Smooth muscle cell (in vitro differentiated cells): ENCODE results near the gene SEMA3A. TPM values are rescaled to one million over a fixed set of nuclear protein-coding genes. Genes with fewer than 3 reads are reported as not detected.

ENCODE experiments used
- DNase-seq: peaks from one replicate; lab custom pipeline; 2025; ENCODE audit not compliant: unreplicated experiment; lab: John Stamatoyannopoulos, UW
- H2AFZ ChIP-seq: fragments of 200-600 bp; sonication (generic); 2 replicates; pipeline ENCODE4 v1.6.0; 2016; ENCODE audit warnings: antibody characterized with exemption, low read depth, mild to moderate bottlenecking
- H3F3A ChIP-seq: fragments of 200-600 bp; sonication (generic); 2 replicates; pipeline ENCODE4 v1.6.0; 2017; ENCODE audit warnings: antibody characterized with exemption, low read depth
- H3K27ac ChIP-seq: fragments of 200-600 bp; sonication (generic); 2 replicates; pipeline ENCODE4 v1.5.1; 2016; ENCODE audit warnings: low read depth, mild to moderate bottlenecking
- H3K27me3 ChIP-seq: fragments of 200-600 bp; sonication (generic); 2 replicates; pipeline ENCODE4 v1.6.1; 2016; ENCODE audit warnings: low read depth, mild to moderate bottlenecking
- H3K36me3 ChIP-seq: fragments of 200-600 bp; sonication (generic); 2 replicates; pipeline ENCODE4 v1.5.1; 2016; ENCODE audit warnings: low read depth
- H3K4me1 ChIP-seq: fragments of 200-600 bp; sonication (generic); 2 replicates; pipeline ENCODE4 v1.5.1; 2016; ENCODE audit warnings: low read depth
- H3K4me2 ChIP-seq: fragments of 200-600 bp; sonication (generic); 2 replicates; pipeline ENCODE4 v1.6.0; 2016; ENCODE audit warnings: mild to moderate bottlenecking
- H3K4me3 ChIP-seq: fragments of 200-600 bp; sonication (generic); 2 replicates; pipeline ENCODE4 v1.5.1; 2016; ENCODE audit warnings: mild to moderate bottlenecking
- H3K79me2 ChIP-seq: fragments of 200-600 bp; sonication (generic); 2 replicates; pipeline ENCODE4 v1.6.0; 2016; ENCODE audit warnings: low read depth, mild to moderate bottlenecking
- H3K9ac ChIP-seq: fragments of 200-600 bp; sonication (generic); 2 replicates; pipeline ENCODE4 v1.6.0; 2016; ENCODE audit warnings: low read depth
- H3K9me3 ChIP-seq: fragments of 200-600 bp; sonication (generic); replicated peaks from 2 replicates; pipeline ENCODE4 v1.5.1; 2016; ENCODE audit warnings: low read depth
- H4K20me1 ChIP-seq: fragments of 200-600 bp; sonication (generic); 2 replicates; pipeline ENCODE4 v1.6.0; 2016; ENCODE audit warnings: low read depth
- WGBS: methylation state at CpG from one replicate; pipeline ENCODE4 v1.1.7; 2016; ENCODE audit warnings: low lambda C conversion rate; 5-methylcytosine and 5-hydroxymethylcytosine counted together
- polyA plus RNA-seq: library from polyadenylated mRNA; unstranded; fragments of >200 nt; fragmentation: Nextera tagmentation; extraction: Ambion mirVana; gene quantifications from 2 replicates; pipeline ENCODE4 v1.2.1, GENCODE V29; 2016
- total RNA-seq: library from RNA; depleted of rRNA; stranded (reverse); fragments of >200 nt; gene quantifications from 2 replicates; pipeline ENCODE4 v1.2.3, GENCODE V29; 2014
- TF ChIP-seq, protein P1 (sequence below): fragments of 200-600 bp; sonication (generic); IDR thresholded peaks from 2 replicates; pipeline ENCODE4 v1.5.1; 2017; ENCODE audit warnings: borderline replicate concordance, mild to moderate bottlenecking, antibody characterized with exemption; ENCODE audit not compliant: insufficient read depth, poor library complexity, severe bottlenecking

The SEMA3A gene
- total and polyA plus RNA-seq, 2 experiments from 2014 or later: 8.3 to 34.6 TPM

DNA sequence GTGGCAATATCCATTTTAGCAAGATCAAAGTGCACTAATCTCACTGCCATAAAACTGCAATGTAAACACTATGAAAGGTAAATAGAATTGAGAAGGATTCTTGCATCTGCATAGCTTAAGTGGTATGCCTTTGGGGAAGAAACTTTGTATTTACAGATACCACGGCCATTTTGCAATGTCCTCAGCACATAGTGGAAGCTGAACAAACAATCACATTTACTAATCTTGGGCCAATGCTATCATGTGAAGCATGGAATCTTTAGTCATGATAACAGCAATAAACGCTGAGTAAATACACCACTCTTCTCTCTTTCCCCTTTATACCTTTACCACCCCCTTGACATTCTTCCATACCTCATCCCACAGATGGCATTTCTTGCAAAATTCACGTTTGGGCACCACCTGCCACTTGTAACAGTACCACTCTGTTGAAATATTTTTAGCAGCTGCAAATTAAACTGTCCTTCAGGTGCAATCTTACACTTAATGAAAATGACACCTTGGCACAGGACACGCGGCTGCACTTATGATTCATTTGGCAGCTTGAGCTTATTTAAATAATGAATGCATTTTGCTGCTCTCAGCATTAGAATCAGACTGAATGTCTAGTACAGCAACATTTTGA is 171.8 kb downstream of the SEMA3A start:
- H4K20me1 ChIP-seq: no peaks in the 10 kb centered on the region
- no peaks in the 10 kb centered on the region for H3K79me2 ChIP-seq
- H3K4me1 ChIP-seq: peaks cover 14% of the 10 kb centered on the region
- 67% methylated on average over 5 of the region's 5 CpGs for WGBS
- no peak for DNase-seq
- no peak overlapping the region for H2AFZ ChIP-seq
- no peak overlapping the region for H3K4me3 ChIP-seq
- H3F3A ChIP-seq: peaks cover 6% of the 10 kb centered on the region
- no peaks in the 10 kb centered on the region for H3K36me3 ChIP-seq
- H3K27me3 ChIP-seq: no peaks in the 10 kb centered on the region
- no peak overlapping the region for H3K4me2 ChIP-seq
- H3K9ac ChIP-seq: no peak overlapping the region
- H3K9me3 ChIP-seq: no peaks in the 10 kb centered on the region
- no peak overlapping the region for H3K27ac ChIP-seq
- TF ChIP-seq, protein P1, sequence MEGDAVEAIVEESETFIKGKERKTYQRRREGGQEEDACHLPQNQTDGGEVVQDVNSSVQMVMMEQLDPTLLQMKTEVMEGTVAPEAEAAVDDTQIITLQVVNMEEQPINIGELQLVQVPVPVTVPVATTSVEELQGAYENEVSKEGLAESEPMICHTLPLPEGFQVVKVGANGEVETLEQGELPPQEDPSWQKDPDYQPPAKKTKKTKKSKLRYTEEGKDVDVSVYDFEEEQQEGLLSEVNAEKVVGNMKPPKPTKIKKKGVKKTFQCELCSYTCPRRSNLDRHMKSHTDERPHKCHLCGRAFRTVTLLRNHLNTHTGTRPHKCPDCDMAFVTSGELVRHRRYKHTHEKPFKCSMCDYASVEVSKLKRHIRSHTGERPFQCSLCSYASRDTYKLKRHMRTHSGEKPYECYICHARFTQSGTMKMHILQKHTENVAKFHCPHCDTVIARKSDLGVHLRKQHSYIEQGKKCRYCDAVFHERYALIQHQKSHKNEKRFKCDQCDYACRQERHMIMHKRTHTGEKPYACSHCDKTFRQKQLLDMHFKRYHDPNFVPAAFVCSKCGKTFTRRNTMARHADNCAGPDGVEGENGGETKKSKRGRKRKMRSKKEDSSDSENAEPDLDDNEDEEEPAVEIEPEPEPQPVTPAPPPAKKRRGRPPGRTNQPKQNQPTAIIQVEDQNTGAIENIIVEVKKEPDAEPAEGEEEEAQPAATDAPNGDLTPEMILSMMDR: no peak

DNA sequence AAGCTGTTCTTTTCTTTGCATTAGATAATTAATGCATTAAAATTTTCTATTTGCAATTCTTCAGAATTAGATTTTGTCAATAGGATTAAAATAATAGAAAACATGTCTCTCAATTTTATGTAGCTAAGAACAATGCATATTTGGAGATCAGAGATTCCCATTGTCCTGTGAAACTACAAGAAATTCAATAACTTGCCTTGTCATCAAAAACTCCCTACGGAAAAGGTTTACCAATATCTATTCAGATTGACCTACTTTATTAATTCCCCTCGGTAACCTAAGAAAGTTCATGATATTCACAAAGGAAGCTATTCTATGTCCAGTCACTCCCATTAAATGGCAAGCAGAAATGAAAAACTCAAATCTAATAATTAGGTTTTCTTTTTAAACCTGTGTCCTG is 172.6 kb downstream of the SEMA3A start:
- WGBS: 100% methylated on average over 2 of the region's 2 CpGs
- no peak for DNase-seq
- H3F3A ChIP-seq: peaks cover 6% of the 10 kb centered on the region
- peaks cover 14% of the 10 kb centered on the region for H3K4me1 ChIP-seq
- no peaks in the 10 kb centered on the region for H3K9me3 ChIP-seq
- H3K4me3 ChIP-seq: no peak overlapping the region
- H3K79me2 ChIP-seq: no peaks in the 10 kb centered on the region
- no peaks in the 10 kb centered on the region for H3K27me3 ChIP-seq
- H3K9ac ChIP-seq: no peak overlapping the region
- TF ChIP-seq, protein P1: no peak
- H4K20me1 ChIP-seq: no peaks in the 10 kb centered on the region
- no peak overlapping the region for H2AFZ ChIP-seq
- H3K4me2 ChIP-seq: no peak overlapping the region
- H3K27ac ChIP-seq: no peak overlapping the region
- no peaks in the 10 kb centered on the region for H3K36me3 ChIP-seq

DNA sequence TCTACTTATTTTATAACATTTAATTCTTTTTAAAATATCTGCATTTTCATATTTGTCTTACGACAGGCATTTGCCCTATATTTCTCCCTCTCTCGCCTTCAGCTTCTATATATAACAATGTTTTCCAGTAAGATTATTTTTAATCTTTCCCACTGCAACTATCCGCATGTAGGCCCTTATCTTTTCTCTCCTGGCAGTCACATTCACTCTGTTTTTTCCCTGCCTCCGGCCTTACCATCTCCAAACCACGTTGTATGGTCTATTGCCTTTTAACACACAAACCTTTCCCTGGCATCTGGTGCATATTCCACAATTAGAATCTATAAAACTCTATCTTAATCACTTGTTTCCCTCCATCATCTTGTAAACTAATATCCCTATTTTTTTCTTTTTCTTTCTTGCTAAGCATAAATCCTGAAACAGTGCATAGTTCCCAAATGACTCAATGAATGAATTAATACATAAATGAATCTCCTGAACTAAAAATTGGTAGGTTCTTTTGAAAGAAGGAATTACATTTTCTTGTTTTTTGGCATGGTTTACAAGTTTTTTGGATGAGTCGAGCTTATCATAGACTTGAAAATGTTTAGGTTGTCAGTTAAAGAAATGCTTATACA is 173.2 kb downstream of the SEMA3A start:
- H3K4me2 ChIP-seq: peak overlapping the region; percentile 32
- TF ChIP-seq, protein P1: no peak

DNA sequence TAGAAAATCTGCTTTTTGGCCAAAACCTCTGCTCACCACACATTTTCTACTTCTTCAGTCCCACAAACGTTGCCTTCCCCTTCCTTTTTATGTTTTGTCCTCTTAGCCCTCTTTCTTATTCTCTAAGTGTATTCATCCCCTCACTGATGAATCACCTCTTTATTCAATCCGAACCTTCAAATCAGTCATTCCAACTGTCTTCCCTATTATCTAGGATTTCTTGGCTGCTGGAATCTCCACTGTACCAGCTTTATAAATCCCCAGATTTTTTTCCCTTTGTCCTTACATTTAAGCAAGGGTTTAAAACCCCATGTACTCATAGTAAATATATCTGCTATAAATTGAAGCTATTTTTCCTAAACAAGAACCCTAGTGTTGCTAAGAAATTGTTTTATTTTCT is 176.9 kb downstream of the SEMA3A start:
- H3K9ac ChIP-seq: no peak overlapping the region
- no peak for DNase-seq
- H3K36me3 ChIP-seq: no peaks in the 10 kb centered on the region
- no peaks in the 10 kb centered on the region for H3K79me2 ChIP-seq
- no peak overlapping the region for H3K4me2 ChIP-seq
- H3K27ac ChIP-seq: no peak overlapping the region
- no peak overlapping the region for H3K4me3 ChIP-seq
- H3K27me3 ChIP-seq: no peaks in the 10 kb centered on the region
- H3K9me3 ChIP-seq: no peaks in the 10 kb centered on the region
- TF ChIP-seq, protein P1: no peak
- no peak overlapping the region for H2AFZ ChIP-seq
- H3F3A ChIP-seq: peaks cover 6% of the 10 kb centered on the region
- 60% methylated on average over 2 of the region's 2 CpGs for WGBS
- H3K4me1 ChIP-seq: peaks cover 6% of the 10 kb centered on the region
- H4K20me1 ChIP-seq: no peaks in the 10 kb centered on the region

More for the DNA sequence above, 173.2 kb downstream of the SEMA3A start:
- no peaks in the 10 kb centered on the region for H3K79me2 ChIP-seq
- no peak overlapping the region for H3K27ac ChIP-seq
- no peak for DNase-seq
- WGBS: 31% methylated on average over 6 of the region's 6 CpGs
- H3K36me3 ChIP-seq: no peaks in the 10 kb centered on the region
- H3K27me3 ChIP-seq: no peaks in the 10 kb centered on the region
- H3K4me3 ChIP-seq: no peak overlapping the region
- no peaks in the 10 kb centered on the region for H4K20me1 ChIP-seq
- H3F3A ChIP-seq: peaks cover 6% of the 10 kb centered on the region
- H3K9ac ChIP-seq: no peak overlapping the region
- peak overlapping the region; percentile 38 for H2AFZ ChIP-seq
- peaks cover 14% of the 10 kb centered on the region for H3K4me1 ChIP-seq
- no peaks in the 10 kb centered on the region for H3K9me3 ChIP-seq
